Tibial nerve (tissue), 3 donors: Measurements from ENCODE around the gene CENPT.

ENCODE experiments used
- CTCF ChIP-seq, 5 experiments: fragments of 200-600 bp in 3 of 5; fragments of 450-650 bp in 2 of 5; sonication (generic) in 3 of 5; IDR thresholded peaks; one replicate each; pipeline ENCODE4 v1.5.1; 2016 to 2019; ENCODE audit warnings: antibody characterized with exemption in 5 of 5, mild to moderate bottlenecking in 3 of 5, moderate library complexity in 2 of 5
- POLR2A ChIP-seq, 2 donors: fragments of 450-650 bp; IDR thresholded peaks; one replicate each; pipeline ENCODE4 v1.6.1; 2017; ENCODE audit warnings: antibody characterized with exemption in 2 of 2, mild to moderate bottlenecking in 2 of 2, moderate library complexity in 2 of 2

GRCh38 chr16:67853670-67854069 lies 6.2 kb upstream of the CENPT start:
- TF ChIP-seq CTCF (IDR thresholded peaks at IDR 0.05) (no peak), POLR2A (IDR thresholded peaks at IDR 0.05) (no peak)
